ENCODE measurements around the gene NQO2. TPM values are rescaled to one million over a fixed set of nuclear protein-coding genes. Genes with fewer than 3 reads are reported as not detected.
"Not testable (repeated sequence)": the region's sequence is repeated elsewhere in the genome, so short reads cannot be mapped to it uniquely, and the experiment has no call there.

The NQO2 gene
- polyA plus RNA-seq, 1 donor = 67.3 TPM

DNA sequence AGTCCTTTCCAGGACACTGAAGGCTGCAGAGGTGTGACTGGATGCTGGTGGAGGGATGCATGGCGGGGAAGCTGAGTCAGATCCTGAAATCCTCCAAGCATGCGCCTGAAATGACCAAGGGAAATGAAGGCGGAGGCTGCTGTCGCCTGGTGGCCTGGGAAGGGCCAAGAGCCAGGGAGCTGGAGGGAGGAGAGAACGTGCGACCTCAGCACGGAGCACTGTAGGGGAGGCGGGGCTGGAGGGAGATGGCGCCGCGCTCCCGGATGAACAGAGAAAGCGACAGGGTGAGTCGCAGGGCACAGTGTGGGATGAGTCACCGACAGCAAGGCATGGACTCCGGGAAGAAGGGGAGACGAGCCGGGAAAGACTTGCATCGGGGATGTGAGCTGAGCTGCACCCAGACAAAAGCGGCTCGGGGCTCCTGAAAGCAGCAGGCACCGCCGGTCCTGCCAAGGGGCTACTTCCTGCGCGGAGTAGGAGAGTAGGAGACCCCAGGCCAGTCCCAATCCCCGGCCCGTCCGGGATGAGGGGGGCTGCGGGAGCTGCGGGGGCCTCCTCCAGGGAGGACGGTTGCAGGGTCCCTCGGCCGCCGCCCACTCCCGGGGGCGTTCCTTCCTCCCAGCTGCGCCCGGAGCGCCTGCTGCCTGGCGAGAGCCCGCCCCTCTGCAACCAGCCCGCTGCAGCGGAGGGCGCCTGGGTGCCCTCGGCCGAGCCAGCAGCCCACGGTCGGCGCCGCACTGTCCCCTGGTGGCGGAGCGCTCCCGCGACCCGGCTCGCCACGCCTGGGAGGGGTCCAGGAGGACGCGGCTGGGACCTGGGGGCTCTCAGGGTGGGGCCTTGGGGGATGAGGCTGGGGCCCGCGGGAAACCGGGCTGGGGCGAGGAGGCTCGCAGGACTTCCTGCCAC, 11.0 kb upstream of the NQO2 start:
- DNase-seq = peak; percentile 87

GRCh38 chr6:2989332-2990247, 10.1 kb upstream of the NQO2 start:
- DNase-seq = peak; percentile 94

- no peak for DNase-seq
These were observed 9.3 kb upstream of the NQO2 start for GRCh38 chr6:2990248-2990931.

- no peak for DNase-seq
These were observed 8.7 kb upstream of the NQO2 start for GRCh38 chr6:2990932-2991506.

DNA sequence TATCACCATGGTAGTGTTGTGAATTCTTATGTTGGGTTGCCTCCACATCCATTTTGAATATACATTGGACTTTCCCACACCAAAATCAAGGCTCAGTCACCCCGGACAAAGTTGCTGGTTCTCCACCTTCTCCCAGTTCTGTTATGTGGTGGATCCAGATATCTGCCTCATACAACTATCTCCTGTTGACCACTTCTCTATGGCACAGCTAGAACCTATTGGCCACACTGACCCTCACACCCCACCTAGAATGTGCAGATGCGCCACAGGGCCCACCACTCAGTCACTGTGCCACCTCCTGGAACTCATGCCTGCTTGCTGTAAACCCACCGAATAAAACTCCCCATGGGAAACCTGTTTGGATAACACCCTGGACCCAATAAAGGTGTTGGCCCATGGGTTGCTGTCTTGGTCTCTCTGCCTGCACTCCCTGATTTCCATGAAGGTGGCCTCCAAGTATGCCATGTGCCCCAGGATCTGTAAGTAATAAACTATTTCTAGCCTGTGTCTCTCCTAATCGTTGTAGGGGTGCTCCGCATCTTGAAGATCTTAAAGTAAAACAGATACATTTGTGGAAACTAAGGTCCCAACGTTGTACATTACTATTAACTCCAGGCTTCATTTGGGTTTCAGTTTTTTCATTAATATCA, 7.2 kb upstream of the NQO2 start:
- DNase-seq = no peak

- no peak for DNase-seq
These were observed 5.9 kb upstream of the NQO2 start for GRCh38 chr6:2993755-2994317.

DNA sequence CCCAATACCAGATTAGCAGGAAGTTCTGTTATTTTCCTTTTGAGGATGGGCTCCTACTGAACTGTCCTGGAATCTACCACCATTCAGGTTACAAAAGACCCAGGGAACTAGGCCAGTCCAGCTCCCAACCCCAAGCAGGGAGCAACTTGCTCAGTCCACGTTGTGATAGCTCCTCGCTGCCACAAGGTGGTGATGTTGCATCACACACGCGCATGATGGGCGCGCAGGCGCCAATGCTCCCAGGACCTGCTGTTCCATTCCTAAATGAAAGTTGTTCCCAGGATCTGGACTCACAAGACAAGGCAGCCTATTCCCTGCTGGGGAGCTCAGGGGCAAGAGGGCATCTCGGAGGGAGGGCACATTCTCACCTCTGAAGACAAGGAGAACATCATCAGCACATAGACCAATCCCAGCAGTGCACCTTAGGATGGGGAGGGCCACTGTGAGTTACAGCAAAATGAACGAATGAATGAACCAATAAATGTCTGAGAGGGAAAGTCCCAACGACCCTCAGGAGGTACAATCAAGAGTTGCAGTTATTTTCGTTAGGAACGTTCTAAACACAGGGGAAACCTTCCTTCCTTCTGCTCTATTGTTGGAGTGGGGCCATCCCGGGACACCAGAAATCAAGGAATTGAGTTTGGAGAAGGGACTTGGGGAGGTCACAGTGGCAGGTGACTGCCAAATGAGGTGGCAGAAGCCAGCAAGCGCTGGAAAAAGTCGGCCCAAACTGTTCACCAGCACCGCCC, 1.3 kb upstream of the NQO2 start:
- DNase-seq = not testable (repeated sequence)

- no peak for DNase-seq
These were observed 586 bp upstream of the NQO2 start for GRCh38 chr6:2998998-2999617.

DNA sequence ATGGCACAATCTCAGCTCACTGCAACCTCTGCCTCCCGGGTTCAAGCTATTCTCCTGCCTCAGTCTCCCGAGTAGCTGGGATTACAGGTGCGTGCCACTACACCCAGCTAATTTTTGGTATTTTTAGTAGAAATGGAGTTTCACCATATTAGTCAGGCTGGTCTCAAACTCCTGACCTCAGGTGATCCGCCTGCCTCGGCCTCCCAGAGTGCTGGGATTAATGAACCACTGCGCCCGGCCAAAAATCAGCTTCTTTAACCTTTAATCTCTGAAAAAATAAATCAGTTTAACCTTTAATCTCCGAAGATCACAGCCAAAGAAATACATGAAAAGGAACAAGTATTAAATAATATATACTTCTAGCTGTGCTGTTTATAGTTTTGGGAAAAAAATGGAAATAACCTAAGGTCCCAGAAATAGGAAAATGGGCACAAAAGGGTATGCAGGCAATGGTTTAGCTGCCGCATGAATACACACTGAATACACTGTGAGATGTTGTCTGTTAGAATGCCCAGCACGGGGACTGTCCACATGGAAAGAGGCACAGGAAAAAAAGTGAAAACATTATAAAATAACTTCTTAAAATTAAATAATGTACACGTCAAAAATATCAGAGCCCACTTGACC, 1.6 kb downstream of the NQO2 start:
- DNase-seq = no peak

- peak; percentile 37 for DNase-seq
These were observed 2.1 kb downstream of the NQO2 start for GRCh38 chr6:3001773-3002293.

DNA sequence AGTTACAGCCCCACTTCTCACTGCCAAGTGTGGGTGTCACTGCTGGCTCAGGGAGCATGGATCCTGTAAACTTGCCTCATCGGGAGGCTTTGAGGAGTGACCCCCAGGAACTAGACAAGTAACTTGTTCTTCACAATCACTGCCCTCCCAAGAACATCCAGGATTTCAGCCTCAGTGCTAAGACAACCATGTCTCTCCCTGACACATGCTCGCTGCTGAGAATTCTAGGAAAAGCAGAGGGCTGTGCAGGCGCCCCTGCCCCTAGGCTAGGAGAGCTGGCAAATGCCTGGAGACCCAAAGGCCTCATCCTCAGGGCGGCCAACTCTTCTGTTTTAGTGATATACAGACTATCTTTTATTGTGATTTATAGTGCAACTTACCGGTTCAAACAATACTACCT, 3.5 kb downstream of the NQO2 start:
- not testable (repeated sequence) for DNase-seq

DNA sequence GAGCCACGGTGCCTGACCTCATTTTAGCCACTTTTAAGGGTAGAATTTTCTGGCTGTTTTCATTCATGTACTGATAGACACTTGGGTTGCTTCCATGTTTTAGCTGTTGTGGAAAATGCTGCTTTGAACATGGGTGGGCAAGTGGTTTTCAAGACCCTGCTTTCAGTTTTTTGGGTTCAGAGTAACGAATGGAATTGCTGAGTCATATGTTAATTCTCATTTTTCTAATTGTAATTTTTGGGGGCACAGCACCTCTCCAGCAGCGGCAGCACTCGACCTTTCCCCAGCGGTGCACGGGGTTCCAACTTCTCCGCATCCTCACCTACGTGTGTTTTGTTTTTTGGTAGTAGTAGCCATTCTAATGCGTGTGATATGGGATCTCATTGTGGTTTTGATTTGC, 5.4 kb downstream of the NQO2 start:
- no peak for DNase-seq

DNA sequence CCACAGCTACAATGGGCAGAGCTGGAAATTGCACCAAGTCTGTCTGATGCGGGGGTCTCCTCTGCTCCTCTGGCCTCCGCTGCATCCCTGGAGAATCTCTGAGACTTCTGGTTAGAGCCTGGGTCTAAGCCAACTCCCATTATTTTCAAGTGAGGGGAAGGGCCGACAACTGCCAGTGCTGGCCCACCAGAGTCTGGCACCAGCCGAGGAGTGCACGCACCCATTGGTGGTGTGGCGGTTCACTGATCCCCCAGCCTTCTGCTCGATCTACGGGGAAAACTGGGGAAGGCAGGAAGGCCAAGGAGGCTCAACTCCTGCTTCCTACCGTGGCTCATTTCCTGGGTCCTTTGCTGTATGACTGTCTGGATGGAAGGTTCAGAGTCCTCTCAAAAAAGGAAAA, 6.2 kb downstream of the NQO2 start:
- DNase-seq = no peak

- DNase-seq = peak; percentile 39
These were observed 6.8 kb downstream of the NQO2 start for GRCh38 chr6:3006476-3006875.

DNA sequence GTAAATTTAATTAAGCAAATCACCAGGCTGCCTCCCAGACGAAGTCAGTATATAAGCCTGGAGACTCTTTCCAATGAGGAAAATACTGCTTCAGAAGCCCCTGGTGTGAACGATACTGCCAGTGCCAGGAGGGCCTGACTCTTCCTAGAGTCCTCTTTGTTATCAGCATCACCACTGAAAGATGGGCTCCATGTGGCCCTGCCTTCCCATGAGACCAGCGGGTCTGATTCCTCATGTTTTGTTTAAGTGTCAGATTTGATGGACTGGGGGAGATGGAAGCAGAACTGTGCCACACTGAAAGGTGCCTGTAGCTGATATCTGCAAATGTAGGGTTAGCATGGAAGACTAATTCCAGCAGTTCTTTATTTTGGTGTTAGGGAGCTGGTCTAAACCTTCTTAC, 7.9 kb downstream of the NQO2 start:
- DNase-seq = no peak

- not testable (repeated sequence) for DNase-seq
These were observed 9.1 kb downstream of the NQO2 start for GRCh38 chr6:3008712-3009265.

DNA sequence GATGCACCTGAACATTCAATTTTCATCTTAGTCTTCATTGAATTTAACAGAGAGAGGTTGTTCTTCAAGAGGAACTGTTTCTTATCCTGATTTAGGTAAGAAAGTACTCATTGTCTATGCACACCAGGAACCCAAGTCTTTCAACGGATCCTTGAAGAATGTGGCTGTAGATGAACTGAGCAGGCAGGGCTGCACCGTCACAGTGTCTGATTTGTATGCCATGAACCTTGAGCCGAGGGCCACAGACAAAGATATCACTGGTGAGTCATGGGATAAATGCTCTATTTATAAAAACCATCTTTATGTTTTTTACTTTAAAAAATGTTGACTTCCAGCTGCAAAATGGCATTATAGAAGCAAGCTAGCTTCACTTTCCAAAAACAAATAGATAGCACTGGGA, 10.2 kb downstream of the NQO2 start:
- no peak for DNase-seq

DNA sequence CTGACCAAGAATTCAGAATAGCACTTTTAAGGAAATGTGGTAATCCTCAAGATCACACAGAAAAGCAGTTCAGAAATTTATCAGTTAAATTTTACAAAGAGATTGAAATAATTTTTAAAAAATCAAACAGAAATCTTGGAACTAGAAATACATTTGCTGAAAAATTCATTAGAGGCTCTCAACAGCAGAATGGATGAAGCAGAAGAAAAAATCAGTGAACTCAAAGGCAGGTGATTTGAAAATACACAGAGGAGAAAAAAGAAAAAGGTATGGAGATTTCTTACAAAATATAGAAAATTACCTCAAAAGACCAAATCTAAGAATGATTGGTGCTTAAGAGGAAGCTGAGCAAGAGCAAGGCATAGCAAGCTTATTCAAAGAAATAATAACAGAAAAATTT, 11.5 kb downstream of the NQO2 start:
- no peak for DNase-seq

- DNase-seq = no peak
These were observed 11.9 kb downstream of the NQO2 start for GRCh38 chr6:3011592-3011991.
